Peyer's patch (tissue), 4 donors: ENCODE results near the gene SUN5.
"Not testable (repeated sequence)": the region's sequence is repeated elsewhere in the genome, so short reads cannot be mapped to it uniquely, and the experiment has no call there.

ENCODE experiments used
- CTCF ChIP-seq, 6 experiments: fragments of 450-650 bp in 4 of 6; fragments of 200-600 bp in 2 of 6; sonication (generic) in 1 of 6; IDR thresholded peaks; one replicate each; pipeline ENCODE4 v1.5.1; 2017 to 2019; ENCODE audit warnings: antibody characterized with exemption in 6 of 6, mild to moderate bottlenecking in 3 of 6, moderate library complexity in 1 of 6
- POLR2A ChIP-seq, 2 donors: fragments of 450-650 bp; IDR thresholded peaks; one replicate each; pipeline ENCODE4 v1.5.1; 2017; ENCODE audit warnings: antibody characterized with exemption in 2 of 2, mild to moderate bottlenecking in 2 of 2, moderate library complexity in 2 of 2

- TF ChIP-seq POLR2A, CTCF (IDR thresholded peaks at IDR 0.05): not testable (repeated sequence)
These were observed 53.7 kb downstream of the SUN5 start for GRCh38 chr20:32950539-32950938.
